OCI-LY3 (cell line): ENCODE results near the gene RAD51B.

Experiments used
- EZH2phosphoT487 ChIP-seq: fragments of 200-600 bp; shearing (Covaris generic); IDR thresholded peaks from 2 replicates; pipeline ENCODE4 v1.6.1; 2018; ENCODE audit warnings: antibody characterized with exemption, mixed run types, low read depth
- TF ChIP-seq, protein P1 (sequence below): fragments of 200-600, 300-600 bp; sonication (generic); IDR thresholded peaks from 2 replicates; pipeline ENCODE4 v1.5.1; 2014; ENCODE audit warnings: antibody characterized with exemption, low read length, low read depth

- TF ChIP-seq, protein P1, sequence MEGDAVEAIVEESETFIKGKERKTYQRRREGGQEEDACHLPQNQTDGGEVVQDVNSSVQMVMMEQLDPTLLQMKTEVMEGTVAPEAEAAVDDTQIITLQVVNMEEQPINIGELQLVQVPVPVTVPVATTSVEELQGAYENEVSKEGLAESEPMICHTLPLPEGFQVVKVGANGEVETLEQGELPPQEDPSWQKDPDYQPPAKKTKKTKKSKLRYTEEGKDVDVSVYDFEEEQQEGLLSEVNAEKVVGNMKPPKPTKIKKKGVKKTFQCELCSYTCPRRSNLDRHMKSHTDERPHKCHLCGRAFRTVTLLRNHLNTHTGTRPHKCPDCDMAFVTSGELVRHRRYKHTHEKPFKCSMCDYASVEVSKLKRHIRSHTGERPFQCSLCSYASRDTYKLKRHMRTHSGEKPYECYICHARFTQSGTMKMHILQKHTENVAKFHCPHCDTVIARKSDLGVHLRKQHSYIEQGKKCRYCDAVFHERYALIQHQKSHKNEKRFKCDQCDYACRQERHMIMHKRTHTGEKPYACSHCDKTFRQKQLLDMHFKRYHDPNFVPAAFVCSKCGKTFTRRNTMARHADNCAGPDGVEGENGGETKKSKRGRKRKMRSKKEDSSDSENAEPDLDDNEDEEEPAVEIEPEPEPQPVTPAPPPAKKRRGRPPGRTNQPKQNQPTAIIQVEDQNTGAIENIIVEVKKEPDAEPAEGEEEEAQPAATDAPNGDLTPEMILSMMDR, result no peak
- no peak for TF ChIP-seq EZH2phosphoT487
Observed at GRCh38 chr14:68403191-68404145, 583.9 kb downstream of the RAD51B start.
